ENCODE results near the gene CCSER1. TPM values are rescaled to one million over a fixed set of nuclear protein-coding genes. Genes with fewer than 3 reads are reported as not detected.

The CCSER1 gene
- total and polyA plus RNA-seq, 2 of the 8 experiments (the other 6 are each of a cell fraction or from before 2014, with no cell fraction given) = 0.26 to 0.84 TPM

DNA sequence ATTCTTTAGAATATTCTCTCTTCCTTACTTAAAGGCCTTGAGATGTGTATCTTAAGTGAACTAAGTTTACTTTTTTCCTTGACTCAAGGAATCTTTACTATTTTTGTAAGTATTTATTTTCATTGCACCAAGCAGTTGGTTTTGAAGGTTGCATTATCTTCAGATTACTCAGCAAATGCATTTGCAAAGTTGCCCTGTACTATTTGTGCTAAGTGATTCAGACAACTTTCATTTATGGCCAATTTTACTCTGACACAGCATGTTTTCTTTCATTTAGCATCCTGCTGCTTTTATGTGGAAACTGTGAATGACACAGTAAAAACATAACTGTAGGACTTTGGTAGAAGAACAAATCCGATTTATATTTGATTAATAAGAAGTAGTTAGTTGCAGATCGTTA is 191.0 kb downstream of the CCSER1 start:
- H3K9me3 ChIP-seq (ENCODE audit: insufficient read depth in 2 of 2, low read depth in 1 of 2, low read length in 1 of 2) = no peaks in the 10 kb centered on the region
- FAIRE-seq = no peak
- H3K4ac ChIP-seq (replicated peaks; ENCODE audit: insufficient read length, low read depth, low read length) = no peak overlapping the region
- no peaks in the 10 kb centered on the region for H3K27me3 ChIP-seq (replicated peaks in 1 of 4; ENCODE audit: control insufficient read depth in 3 of 4, extremely low read depth in 1 of 4, insufficient read depth in 3 of 4, low read length in 3 of 4)
- no peak overlapping the region for H3K4me2 ChIP-seq (ENCODE audit: insufficient read depth in 1 of 2, low read depth in 2 of 2, low read length in 2 of 2)
- H3K79me1 ChIP-seq (ENCODE audit: low read depth, low read length) = no peaks in the 10 kb centered on the region
- H3K79me2 ChIP-seq (ENCODE audit: control insufficient read depth in 1 of 2, insufficient read depth in 2 of 2, low read length in 2 of 2) = no peaks in the 10 kb centered on the region
- 88% methylated on average over 2 of the region's 2 CpGs; no CpG with 5 or more reads in 1 of the 2 experiments for WGBS, 2 experiments (ENCODE audit: extremely low coverage in 1 of 2, insufficient coverage in 1 of 2, insufficient read length in 1 of 2, insufficient replicate concordance in 2 of 2, low coverage in 1 of 2, low lambda C conversion rate in 2 of 2, missing lambda C conversion rate in 1 of 2)
- H2BK12ac ChIP-seq (ENCODE audit: low read depth, low read length) = no peak overlapping the region
- H4K5ac ChIP-seq (ENCODE audit: insufficient read length, low read depth, low read length) = no peak overlapping the region
- ChIA-PET POLR2A (ENCODE audit: partially characterized antibody) (no interaction called here), CTCF (ENCODE audit: partially characterized antibody) (no interaction called here)
- H3K14ac ChIP-seq (ENCODE audit: insufficient read length) = no peak overlapping the region
- no peak overlapping the region for H2BK15ac ChIP-seq (ENCODE audit: low read length)
- H3K36me3 ChIP-seq (ENCODE audit: control insufficient read depth in 2 of 4, insufficient read depth in 4 of 4, low read length in 3 of 4) = no peaks in the 10 kb centered on the region
- H3K23me2 ChIP-seq (ENCODE audit: low read depth, low read length) = no peaks in the 10 kb centered on the region
- no peak overlapping the region for H3K27ac ChIP-seq (ENCODE audit: low read depth, low read length)
- no peak overlapping the region for H2BK120ac ChIP-seq (replicated peaks; ENCODE audit: low read depth, low read length)
- H3K4me3 ChIP-seq (ENCODE audit: extremely low read depth in 1 of 4, insufficient read depth in 2 of 4, low read depth in 3 of 4, low read length in 4 of 4) = no peak overlapping the region
- no peak overlapping the region for H2BK20ac ChIP-seq (ENCODE audit: low read length)
- H3K23ac ChIP-seq (ENCODE audit: insufficient read length) = no peak overlapping the region
- no peak overlapping the region for H3K56ac ChIP-seq (replicated peaks; ENCODE audit: insufficient read length, low read depth, low read length)
- no peak for DNase-seq (ENCODE audit: low read depth in 1 of 2, low spot score in 2 of 2)
- H2AK5ac ChIP-seq (ENCODE audit: low read depth, low read length) = no peak overlapping the region
- H3K18ac ChIP-seq (ENCODE audit: extremely low read depth, low read length) = no peak overlapping the region
- no peak overlapping the region for H2BK5ac ChIP-seq (ENCODE audit: low read depth, low read length)
- H4K91ac ChIP-seq (replicated peaks; ENCODE audit: insufficient read length, low read length) = no peak overlapping the region
- no peak overlapping the region for H2AFZ ChIP-seq (ENCODE audit: low read length)
- H3K4me1 ChIP-seq (replicated peaks in 1 of 4; ENCODE audit: control insufficient read depth in 3 of 4, insufficient read depth in 4 of 4, low read length in 3 of 4) = no peaks in the 10 kb centered on the region
- H3K9ac ChIP-seq (replicated peaks in 1 of 4; ENCODE audit: extremely low read depth in 1 of 4, low read depth in 3 of 4, low read length in 3 of 4) = no peak overlapping the region
- no peak overlapping the region for H4K8ac ChIP-seq (ENCODE audit: extremely low read depth, insufficient read depth, low read length)
- no peaks in the 10 kb centered on the region for H4K20me1 ChIP-seq (replicated peaks in 1 of 2; ENCODE audit: control insufficient read depth in 1 of 2, insufficient read depth in 2 of 2, low read length in 2 of 2)
- TF ChIP-seq JUND (IDR thresholded peaks at IDR 0.05; ENCODE audit: low read length) = no peak
- no peak for TF ChIP-seq KDM4A (IDR thresholded peaks at IDR 0.05; ENCODE audit: low read depth, low read length, severe bottlenecking)
- no peak for TF ChIP-seq KDM5A (IDR thresholded peaks at IDR 0.05; ENCODE audit: low read length)
- TF ChIP-seq RNF2 (IDR thresholded peaks at IDR 0.05; ENCODE audit: borderline replicate concordance, low read depth, low read length, missing control alignments, poor library complexity, severe bottlenecking) = no peak
- TF ChIP-seq GTF2F1 (IDR thresholded peaks at IDR 0.05; ENCODE audit: borderline replicate concordance, low read depth, low read length) = no peak
- no peak for TF ChIP-seq CREB1 (IDR thresholded peaks at IDR 0.05)
- TF ChIP-seq HDAC6 (IDR thresholded peaks at IDR 0.05; ENCODE audit: low read depth, low read length) = no peak
- TF ChIP-seq SP2 (IDR thresholded peaks at IDR 0.05; ENCODE audit: low read length) = no peak
